Left ventricle myocardium superior (tissue), 1 donor: Measurements from ENCODE around the gene INO80B. TPM values are rescaled to one million over a fixed set of nuclear protein-coding genes. Genes with fewer than 3 reads are reported as not detected.
"Not testable (repeated sequence)": the region's sequence is repeated elsewhere in the genome, so short reads cannot be mapped to it uniquely, and the experiment has no call there.

ENCODE experiments used
- ATAC-seq: fragments of 200-7000 bp; cut with Tn5 transposase; one replicate; pipeline ENCODE4 v1.9.1; 2020; ENCODE audit warnings: mild to moderate bottlenecking, moderate library complexity
- DNase-seq: peaks from one replicate; pipeline ENCODE4 v3.0.0-alpha.2; 2020
- intact Hi-C: fragments of 100-400 bp; cut with micrococcal nuclease; formaldehyde crosslinking; loops from one replicate; pipeline ENCODE4 v1.11.0; 2022
- total RNA-seq: library from RNA; stranded (reverse); fragmentation: NEBNext Ultra II Directional; extraction: Animal tissue kit (Norgen Biotek cat#: 25700); gene quantifications from one replicate; pipeline ENCODE4 v1.2.1, GENCODE V29; 2021
- donor health status: DM: no; HTN: yes; CAD: no; lungs with severe emphysema.

Gene INO80B
- total RNA-seq, 1 donor from 2014 or later, result 16.4 TPM

- DNase-seq, intact Hi-C loops, ATAC-seq: not testable (repeated sequence)
These were observed 12.2 kb upstream of the INO80B start for GRCh38 chr2:74442483-74443297.

- intact Hi-C loops, result no loop called here
- ATAC-seq, result no peak
These were observed 10.2 kb upstream of the INO80B start for GRCh38 chr2:74444498-74445318.

GRCh38 chr2:74447230-74447999, 7.5 kb upstream of the INO80B start:
- intact Hi-C loops, result no loop called here
- DNase-seq, result no peak
- no peak for ATAC-seq

More at GRCh38 chr2:74444498-74445318, 10.2 kb upstream of the INO80B start:
- no peak for DNase-seq

- intact Hi-C loops, result no loop called here
- ATAC-seq, result no peak
- no peak for DNase-seq
These were observed 6.1 kb upstream of the INO80B start for GRCh38 chr2:74448771-74449170.

- no peak for DNase-seq
- no peak for ATAC-seq
- intact Hi-C loops, result no loop called here
These were observed 4.2 kb upstream of the INO80B start for GRCh38 chr2:74450570-74451190.

GRCh38 chr2:74457129-74457548, 2.3 kb downstream of the INO80B start:
- intact Hi-C loops, result no loop called here
- DNase-seq (no peak), ATAC-seq (no peak)

- intact Hi-C loops, result no loop called here
- peak; percentile 45 for ATAC-seq
- DNase-seq, result peak; percentile 79
These were observed 2.8 kb downstream of the INO80B start for GRCh38 chr2:74457549-74458131.

- peak; percentile 92 for ATAC-seq
- DNase-seq, result peak; percentile 99
- intact Hi-C loops, result no loop called here
These were observed 3.4 kb downstream of the INO80B start, which contains the start of gene WBP1 for GRCh38 chr2:74458132-74458937. WBP1 (plus strand) TSS chr2:74458438; CDS start chr2:74458603, 165 bp downstream.

GRCh38 chr2:74458938-74459363, 4.1 kb downstream of the INO80B start:
- ATAC-seq (no peak), DNase-seq (peak; percentile 17)
- intact Hi-C loops, result no loop called here

- ATAC-seq, DNase-seq, intact Hi-C loops: not testable (repeated sequence)
These were observed 4.7 kb downstream of the INO80B start for GRCh38 chr2:74459503-74460118.

GRCh38 chr2:74460187-74460586, 5.3 kb downstream of the INO80B start:
- ATAC-seq, DNase-seq, intact Hi-C loops: not testable (repeated sequence)

GRCh38 chr2:74461187-74462053, 6.5 kb downstream of the INO80B start:
- DNase-seq (no peak), ATAC-seq (no peak)
- intact Hi-C loops, result no loop called here

GRCh38 chr2:74462054-74462785, 7.3 kb downstream of the INO80B start:
- no peak for DNase-seq
- intact Hi-C loops, result no loop called here

GRCh38 chr2:74462786-74463105, 7.9 kb downstream of the INO80B start:
- DNase-seq (no peak), ATAC-seq (no peak)
- intact Hi-C loops, result no loop called here

More at GRCh38 chr2:74462054-74462785, 7.3 kb downstream of the INO80B start:
- no peak for ATAC-seq

- DNase-seq, result no peak
- ATAC-seq, result peak; percentile 1
- intact Hi-C loops, result no loop called here
These were observed 9.5 kb downstream of the INO80B start for GRCh38 chr2:74464406-74464805.

GRCh38 chr2:74470742-74471141, 15.9 kb downstream of the INO80B start:
- DNase-seq, ATAC-seq, intact Hi-C loops: not testable (repeated sequence)
